ENCODE data around the gene EPB41L2. TPM values are rescaled to one million over a fixed set of nuclear protein-coding genes. Genes with fewer than 3 reads are reported as not detected.

The EPB41L2 gene
- total RNA-seq, 1 experiment from 2014 or later: 91.7 TPM

- no peak for TF ChIP-seq CTCF (IDR thresholded peaks at IDR 0.05; ENCODE audit: insufficient read depth in 1 of 2, low read depth in 1 of 2, low read length in 1 of 2, severe bottlenecking in 1 of 2, unreplicated experiment in 1 of 2)
- peak overlapping the region; percentile 19 for H3K27ac Mint-ChIP-seq (ENCODE audit: unreplicated experiment)
- no peak for DNase-seq
- peaks cover 36% of the 10 kb centered on the region for H3K4me1 Mint-ChIP-seq (ENCODE audit: low read depth, unreplicated experiment)
- no peak overlapping the region; the same call in 1 of the 2 replicates for H3K4me3 ChIP-seq (ENCODE audit: low read depth, low read length)
- ChIA-PET POLR2A (interaction anchor here (0.6 kb wide), 2 partner anchors 45 to 461 kb away, joined by 3 read pairs; partner anchors contain the start of gene TMEM200A), CTCF (interaction anchor here (0.7 to 1.1 kb wide), 3 partner anchors 10 to 120 kb away, joined by 3 read pairs; no protein-coding TSS in a partner anchor)
- peaks cover 48% of the 10 kb centered on the region for H3K4me1 ChIP-seq
- no peaks in the 10 kb centered on the region for H3K9me3 ChIP-seq
- H3K27me3 Mint-ChIP-seq (ENCODE audit: insufficient read depth, unreplicated experiment): no peaks in the 10 kb centered on the region
- intact Hi-C loops (cut with micrococcal nuclease; ENCODE audit: unreplicated experiment): loop anchor here (1.0 to 5.0 kb wide), 3 partner anchors 11 to 39 kb away; no protein-coding TSS in a partner anchor
- H3K27me3 ChIP-seq (replicated peaks; ENCODE audit: control insufficient read depth, insufficient read depth, low read length): no peaks in the 10 kb centered on the region
- H3K9me3 Mint-ChIP-seq (ENCODE audit: unreplicated experiment): no peaks in the 10 kb centered on the region
- peak overlapping the region; percentile 67 for H3K4me3 Mint-ChIP-seq (ENCODE audit: unreplicated experiment)
- no TSS peak for BruUV-seq (replicated peaks)
- peaks cover 17% of the 10 kb centered on the region for H3K36me3 Mint-ChIP-seq (ENCODE audit: insufficient read depth, unreplicated experiment)
- H3K36me3 ChIP-seq (ENCODE audit: control insufficient read depth, insufficient read depth, low read length): no peaks in the 10 kb centered on the region; the same call in 1 of the 2 replicates
Observed at GRCh38 chr6:130826442-130827246, 236.4 kb downstream of the EPB41L2 start.

GRCh38 chr6:130825772-130826441 is 237.1 kb downstream of the EPB41L2 start:
- Mint-ChIP-seq H3K9me3 (ENCODE audit: unreplicated experiment) (no peaks in the 10 kb centered on the region), H3K27me3 (ENCODE audit: insufficient read depth, unreplicated experiment) (no peaks in the 10 kb centered on the region), H3K4me1 (ENCODE audit: low read depth, unreplicated experiment) (peaks cover 36% of the 10 kb centered on the region), H3K36me3 (ENCODE audit: insufficient read depth, unreplicated experiment) (peaks cover 12% of the 10 kb centered on the region), H3K27ac (ENCODE audit: unreplicated experiment) (peak overlapping the region; percentile 19), H3K4me3 (ENCODE audit: unreplicated experiment) (peak overlapping the region; percentile 67)
- no peaks in the 10 kb centered on the region for H3K36me3 ChIP-seq (ENCODE audit: control insufficient read depth, insufficient read depth, low read length)
- DNase-seq: no peak
- BruUV-seq (replicated peaks): no TSS peak
- H3K9me3 ChIP-seq: no peaks in the 10 kb centered on the region
- intact Hi-C loops (cut with micrococcal nuclease; ENCODE audit: unreplicated experiment): loop anchor here (5.0 kb wide), 1 partner anchor 39 kb away; no protein-coding TSS in a partner anchor
- peaks cover 48% of the 10 kb centered on the region for H3K4me1 ChIP-seq
- no peaks in the 10 kb centered on the region for H3K27me3 ChIP-seq (replicated peaks; ENCODE audit: control insufficient read depth, insufficient read depth, low read length)
- TF ChIP-seq CTCF (IDR thresholded peaks at IDR 0.05; ENCODE audit: insufficient read depth in 1 of 2, low read depth in 1 of 2, low read length in 1 of 2, severe bottlenecking in 1 of 2, unreplicated experiment in 1 of 2): no peak
- ChIA-PET CTCF (no interaction called here), POLR2A (no interaction called here)
- H3K4me3 ChIP-seq (ENCODE audit: low read depth, low read length): no peak overlapping the region

GRCh38 chr6:130824978-130825694 is 237.9 kb downstream of the EPB41L2 start:
- intact Hi-C loops (cut with micrococcal nuclease; ENCODE audit: unreplicated experiment): loop anchor here (5.0 kb wide), 1 partner anchor 38 kb away; no protein-coding TSS in a partner anchor
- Histone ChIP-seq H3K9me3 (no peaks in the 10 kb centered on the region), H3K36me3 (ENCODE audit: control insufficient read depth, insufficient read depth, low read length) (no peaks in the 10 kb centered on the region), H3K27me3 (replicated peaks; ENCODE audit: control insufficient read depth, insufficient read depth, low read length) (no peaks in the 10 kb centered on the region), H3K4me1 (peaks cover 48% of the 10 kb centered on the region), H3K4me3 (ENCODE audit: low read depth, low read length) (no peak overlapping the region)
- Mint-ChIP-seq H3K27me3 (ENCODE audit: insufficient read depth, unreplicated experiment) (no peaks in the 10 kb centered on the region), H3K9me3 (ENCODE audit: unreplicated experiment) (no peaks in the 10 kb centered on the region), H3K27ac (ENCODE audit: unreplicated experiment) (peak overlapping the region; percentile 37), H3K36me3 (ENCODE audit: insufficient read depth, unreplicated experiment) (peaks cover 12% of the 10 kb centered on the region), H3K4me3 (ENCODE audit: unreplicated experiment) (no peak overlapping the region), H3K4me1 (ENCODE audit: low read depth, unreplicated experiment) (peaks cover 36% of the 10 kb centered on the region)
- CTCF ChIA-PET: no interaction called here
- DNase-seq: no peak
- POLR2A ChIA-PET: no interaction called here
- no peak for TF ChIP-seq CTCF (IDR thresholded peaks at IDR 0.05; ENCODE audit: insufficient read depth in 1 of 2, low read depth in 1 of 2, low read length in 1 of 2, severe bottlenecking in 1 of 2, unreplicated experiment in 1 of 2)
- no TSS peak for BruUV-seq (replicated peaks)

Measured in Caco-2 (cell line).